Stomach (tissue), 9 donors: ENCODE measurements around the gene PRICKLE1. TPM values are rescaled to one million over a fixed set of nuclear protein-coding genes. Genes with fewer than 3 reads are reported as not detected.

ENCODE experiments used
- DNase-seq, 2 donors: peaks; one replicate each; pipeline versions ENCODE4 v3.0.0 to v3.0.0-alpha.2; 2013 to 2019
- H3K27ac ChIP-seq, 5 donors: fragments of 200-600 bp in 4 of 5; sonication (generic) in 4 of 5; one replicate each; pipeline ENCODE4 v1.5.1; 2013 to 2019; ENCODE audit warnings: mild to moderate bottlenecking in 1 of 5, moderate library complexity in 1 of 5
- H3K27me3 ChIP-seq, 3 donors: fragments of 200-600 bp; sonication (generic); one replicate each; pipeline ENCODE4 v1.5.1; 2017 to 2019; ENCODE audit warnings: mixed run types in 1 of 3
- H3K36me3 ChIP-seq, 4 donors: fragments of 200-600 bp; sonication (generic); 1 replicate in 3 of 4; 2 replicates in 1 of 4; pipeline ENCODE4 v1.5.1; 2016 to 2019
- H3K4me1 ChIP-seq, 4 donors: fragments of 200-600 bp; sonication (generic); one replicate each; pipeline ENCODE4 v1.5.1; 2016 to 2019
- H3K4me3 ChIP-seq, 4 donors: fragments of 200-600 bp; sonication (generic) in 3 of 4; one replicate each; pipeline ENCODE4 v1.5.1; 2016 to 2019; ENCODE audit warnings: mild to moderate bottlenecking in 1 of 4
- H3K9me3 ChIP-seq, 4 donors: fragments of 200-600 bp; sonication (generic); one replicate each; pipeline ENCODE4 v1.5.1; 2016 to 2019
- CTCF ChIP-seq, 7 experiments: fragments of 450-650 bp in 4 of 7; fragments of 200-600 bp in 3 of 7; sonication (generic) in 3 of 7; IDR thresholded peaks; one replicate each; pipeline ENCODE4 v1.5.1; 2016 to 2019; ENCODE audit warnings: antibody characterized with exemption in 7 of 7, control low read depth in 2 of 7, mild to moderate bottlenecking in 1 of 7
- EP300 ChIP-seq: sonication (generic); formaldehyde crosslinking; IDR thresholded peaks from one replicate; pipeline ENCODE4 v1.6.1; 2017; ENCODE audit warnings: antibody characterized with exemption
- POLR2A ChIP-seq, 4 donors: fragments of 450-650 bp; IDR thresholded peaks; one replicate each; pipeline ENCODE4 v1.6.1; 2016; ENCODE audit warnings: antibody characterized with exemption in 4 of 4, control low read depth in 2 of 4, mild to moderate bottlenecking in 1 of 4, moderate library complexity in 1 of 4
- POLR2AphosphoS5 ChIP-seq, 3 donors: sonication (generic); formaldehyde crosslinking; IDR thresholded peaks; one replicate each; pipeline ENCODE4 v1.6.1; 2016; ENCODE audit warnings: antibody characterized with exemption in 3 of 3
- WGBS, 5 donors: extraction: QIAGEN DNeasy Blood & Tissue Kit in 3 of 5; methylation state at CpG; one replicate each; pipeline versions ENCODE4 v1.1.5 to v1.1.7; 2013 to 2018; 5-methylcytosine and 5-hydroxymethylcytosine counted together
- intact Hi-C: fragments of 100-400 bp; cut with DNase I; formaldehyde crosslinking; loops from one replicate; pipeline ENCODE4 v1.15.1; 2023; ENCODE audit warnings: low total_unique reads
- polyA plus RNA-seq, 3 donors: library from polyadenylated mRNA; stranded (reverse); fragments of 200-250 nt; gene quantifications; one replicate each; pipeline ENCODE4 v1.2.3, GENCODE V29; 2013
- total RNA-seq, 5 donors: library from RNA; depleted of rRNA; stranded (reverse); fragments of >200 nt; gene quantifications; one replicate each; pipeline versions ENCODE4 v1.1.0 to v1.2.3, GENCODE V29; 2014 to 2016
- donor health status: healthy with polysubstance abuse.
- donor health status: Bipolar disorder and iron deficiency.
- donor health status: healthy.

Gene PRICKLE1
- total and polyA plus RNA-seq, 8 donors = 0.80 to 15.1 (median 2.9) TPM

GRCh38 chr12:42477941-42478340 is 111.6 kb downstream of the PRICKLE1 start:
- peaks cover 0 to 28% (median 12%) of the 10 kb centered on the region in 4 donors for H3K4me1 ChIP-seq

GRCh38 chr12:42475106-42475505 is 114.4 kb downstream of the PRICKLE1 start:
- Histone ChIP-seq H3K27me3 (no peaks in the 10 kb centered on the region), H3K9me3 (no peaks in the 10 kb centered on the region), H3K27ac (no peak overlapping the region), H3K36me3 (peaks cover 0 to under 1% (median 0%) of the 10 kb centered on the region in 4 donors), H3K4me1 (peaks cover 0 to 21% (median 4%) of the 10 kb centered on the region in 4 donors), H3K4me3 (no peak overlapping the region)
- DNase-seq = no peak
- 61 to 86% (median 80%) methylated on average over 3 of the region's 3 CpGs for WGBS, 5 donors
- TF ChIP-seq POLR2A (IDR thresholded peaks at IDR 0.05) (no peak), EP300 (no peak), CTCF (IDR thresholded peaks at IDR 0.05) (no peak), POLR2AphosphoS5 (IDR thresholded peaks at IDR 0.05) (no peak)
- intact Hi-C loops = no loop called here

More at GRCh38 chr12:42477941-42478340, 111.6 kb downstream of the PRICKLE1 start:
- H3K9me3 ChIP-seq = no peaks in the 10 kb centered on the region
- intact Hi-C loops = no loop called here
- H3K36me3 ChIP-seq = no peaks in the 10 kb centered on the region
- 54 to 78% (median 74%) methylated on average over 1 of the region's 1 CpG for WGBS, 5 donors
- no peak overlapping the region for H3K4me3 ChIP-seq
- no peak for DNase-seq
- H3K27me3 ChIP-seq = peaks cover 0 to 4% (median under 1%) of the 10 kb centered on the region in 3 donors
- no peak overlapping the region for H3K27ac ChIP-seq
- no peak for TF ChIP-seq POLR2A (IDR thresholded peaks at IDR 0.05)

- no peak overlapping the region for H3K4me3 ChIP-seq
- no peaks in the 10 kb centered on the region for H3K27me3 ChIP-seq
- WGBS, 5 donors = 70 to 88% (median 76%) methylated on average over 2 of the region's 2 CpGs
- peaks cover under 1 to 7% (median 4%) of the 10 kb centered on the region in 4 donors for H3K36me3 ChIP-seq
- H3K4me1 ChIP-seq = peaks cover 0 to 19% (median 4%) of the 10 kb centered on the region in 4 donors
- TF ChIP-seq EP300 (no peak), POLR2AphosphoS5 (IDR thresholded peaks at IDR 0.05) (no peak), CTCF (IDR thresholded peaks at IDR 0.05) (no peak), POLR2A (IDR thresholded peaks at IDR 0.05) (no peak)
- intact Hi-C loops = no loop called here
- H3K27ac ChIP-seq = no peak overlapping the region
- no peak for DNase-seq
- no peaks in the 10 kb centered on the region for H3K9me3 ChIP-seq
Measured at GRCh38 chr12:42474391-42474790, 115.2 kb downstream of the PRICKLE1 start.

GRCh38 chr12:42473561-42473960 is 116.0 kb downstream of the PRICKLE1 start:
- Histone ChIP-seq H3K4me3 (no peak overlapping the region), H3K27me3 (no peaks in the 10 kb centered on the region), H3K27ac (no peak overlapping the region), H3K4me1 (peaks cover 0 to 27% (median 6%) of the 10 kb centered on the region in 4 donors), H3K36me3 (peaks cover 4 to 16% (median 8%) of the 10 kb centered on the region in 4 donors), H3K9me3 (no peaks in the 10 kb centered on the region)
- intact Hi-C loops = no loop called here
- DNase-seq = no peak
- TF ChIP-seq EP300 (no peak), POLR2A (IDR thresholded peaks at IDR 0.05) (no peak), POLR2AphosphoS5 (IDR thresholded peaks at IDR 0.05) (no peak), CTCF (IDR thresholded peaks at IDR 0.05) (no peak)
- WGBS, 5 donors = 52 to 72% (median 67%) methylated on average over 1 of the region's 1 CpG

GRCh38 chr12:42473130-42473529 is 116.4 kb downstream of the PRICKLE1 start:
- Histone ChIP-seq H3K4me3 (no peak overlapping the region), H3K36me3 (peaks cover 4 to 18% (median 8%) of the 10 kb centered on the region in 4 donors), H3K4me1 (peaks cover 0 to 29% (median 8%) of the 10 kb centered on the region in 4 donors), H3K9me3 (no peaks in the 10 kb centered on the region), H3K27ac (no peak overlapping the region), H3K27me3 (no peaks in the 10 kb centered on the region)
- DNase-seq = no peak
- WGBS, 5 donors = 38 to 69% (median 49%) methylated on average over 1 of the region's 1 CpG
- TF ChIP-seq POLR2A (IDR thresholded peaks at IDR 0.05) = no peak
- no peak for TF ChIP-seq CTCF (IDR thresholded peaks at IDR 0.05)
- TF ChIP-seq EP300 = no peak
- TF ChIP-seq POLR2AphosphoS5 (IDR thresholded peaks at IDR 0.05) = no peak
- intact Hi-C loops = no loop called here
